NB4 (cell line): ENCODE data around the gene ABCB4.

ENCODE experiments used
- MYC ChIP-seq: IDR thresholded peaks from 2 replicates; pipeline ENCODE4 v1.6.1; 2011; ENCODE audit warnings: low read depth, low read length
- POLR2A ChIP-seq: IDR thresholded peaks from 2 replicates; pipeline ENCODE4 v1.6.1; 2011; ENCODE audit warnings: mild to moderate bottlenecking; ENCODE audit not compliant: insufficient read length; ENCODE audit errors: extremely low read depth
- TF ChIP-seq, protein P1 (sequence below): IDR thresholded peaks from one replicate; pipeline ENCODE4 v1.5.1; 2012; ENCODE audit warnings: low read depth, low read length
- TF ChIP-seq, protein P2 (sequence below): IDR thresholded peaks from 2 replicates; pipeline ENCODE4 v1.6.1; 2011; ENCODE audit warnings: low read depth, low read length

DNA sequence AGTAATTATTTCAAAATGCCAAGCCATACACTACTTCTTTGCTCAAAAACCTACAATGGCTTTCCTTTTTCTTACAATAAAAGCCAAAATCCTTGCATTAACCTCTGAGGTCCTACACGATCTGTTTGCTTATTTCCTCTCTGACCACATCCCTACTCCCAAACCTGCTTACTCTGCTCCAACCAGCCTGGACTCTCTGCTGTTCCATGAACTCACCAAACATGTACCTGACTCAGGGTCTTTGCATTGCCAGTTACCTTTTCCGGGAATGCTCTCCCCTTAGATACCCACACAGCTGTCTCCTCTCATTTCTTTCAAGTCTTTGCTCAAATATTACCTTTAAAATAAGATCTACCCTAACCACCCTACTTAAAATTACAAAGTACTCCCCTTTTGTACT lies 2.3 kb downstream of the ABCB4 start:
- TF ChIP-seq, protein P1, sequence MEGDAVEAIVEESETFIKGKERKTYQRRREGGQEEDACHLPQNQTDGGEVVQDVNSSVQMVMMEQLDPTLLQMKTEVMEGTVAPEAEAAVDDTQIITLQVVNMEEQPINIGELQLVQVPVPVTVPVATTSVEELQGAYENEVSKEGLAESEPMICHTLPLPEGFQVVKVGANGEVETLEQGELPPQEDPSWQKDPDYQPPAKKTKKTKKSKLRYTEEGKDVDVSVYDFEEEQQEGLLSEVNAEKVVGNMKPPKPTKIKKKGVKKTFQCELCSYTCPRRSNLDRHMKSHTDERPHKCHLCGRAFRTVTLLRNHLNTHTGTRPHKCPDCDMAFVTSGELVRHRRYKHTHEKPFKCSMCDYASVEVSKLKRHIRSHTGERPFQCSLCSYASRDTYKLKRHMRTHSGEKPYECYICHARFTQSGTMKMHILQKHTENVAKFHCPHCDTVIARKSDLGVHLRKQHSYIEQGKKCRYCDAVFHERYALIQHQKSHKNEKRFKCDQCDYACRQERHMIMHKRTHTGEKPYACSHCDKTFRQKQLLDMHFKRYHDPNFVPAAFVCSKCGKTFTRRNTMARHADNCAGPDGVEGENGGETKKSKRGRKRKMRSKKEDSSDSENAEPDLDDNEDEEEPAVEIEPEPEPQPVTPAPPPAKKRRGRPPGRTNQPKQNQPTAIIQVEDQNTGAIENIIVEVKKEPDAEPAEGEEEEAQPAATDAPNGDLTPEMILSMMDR, result no peak
- TF ChIP-seq POLR2A (no peak), MYC (no peak)
- TF ChIP-seq, protein P2, sequence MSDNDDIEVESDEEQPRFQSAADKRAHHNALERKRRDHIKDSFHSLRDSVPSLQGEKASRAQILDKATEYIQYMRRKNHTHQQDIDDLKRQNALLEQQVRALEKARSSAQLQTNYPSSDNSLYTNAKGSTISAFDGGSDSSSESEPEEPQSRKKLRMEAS, result no peak
